GM10266 (cell line): ENCODE data around the gene WBP11.
"Not testable (repeated sequence)": the region's sequence is repeated elsewhere in the genome, so short reads cannot be mapped to it uniquely, and the experiment has no call there.

Source experiments
- DNase-seq: peaks from one replicate; pipeline ENCODE4 v3.0.0; 2012; ENCODE audit errors: extremely low spot score
- TF ChIP-seq, protein P1 (sequence below): IDR thresholded peaks from 2 replicates; pipeline ENCODE4 v1.5.1; 2012; ENCODE audit warnings: mild to moderate bottlenecking, low read depth; ENCODE audit not compliant: control insufficient read depth, insufficient read depth; ENCODE audit errors: missing control alignments

WBP11 gene

DNA sequence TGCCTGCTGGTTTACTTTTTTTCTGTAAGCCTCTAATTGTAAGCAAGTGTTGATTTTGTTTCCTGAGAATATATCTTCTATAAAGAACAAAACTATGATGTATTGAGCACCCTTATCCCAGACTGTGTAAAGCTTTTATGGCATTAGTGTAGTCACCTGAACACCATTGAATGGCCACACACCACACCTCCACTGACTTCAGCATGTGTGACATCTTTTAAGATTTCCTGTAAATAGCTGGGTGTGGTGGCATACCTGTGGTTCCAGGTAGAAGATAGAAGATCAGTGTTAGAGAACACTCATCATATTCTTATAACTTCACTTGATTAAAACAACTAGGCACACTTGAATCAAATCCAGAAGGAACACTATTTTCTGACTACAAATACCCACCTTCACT is 51.3 kb downstream of the WBP11 start:
- TF ChIP-seq, protein P1, sequence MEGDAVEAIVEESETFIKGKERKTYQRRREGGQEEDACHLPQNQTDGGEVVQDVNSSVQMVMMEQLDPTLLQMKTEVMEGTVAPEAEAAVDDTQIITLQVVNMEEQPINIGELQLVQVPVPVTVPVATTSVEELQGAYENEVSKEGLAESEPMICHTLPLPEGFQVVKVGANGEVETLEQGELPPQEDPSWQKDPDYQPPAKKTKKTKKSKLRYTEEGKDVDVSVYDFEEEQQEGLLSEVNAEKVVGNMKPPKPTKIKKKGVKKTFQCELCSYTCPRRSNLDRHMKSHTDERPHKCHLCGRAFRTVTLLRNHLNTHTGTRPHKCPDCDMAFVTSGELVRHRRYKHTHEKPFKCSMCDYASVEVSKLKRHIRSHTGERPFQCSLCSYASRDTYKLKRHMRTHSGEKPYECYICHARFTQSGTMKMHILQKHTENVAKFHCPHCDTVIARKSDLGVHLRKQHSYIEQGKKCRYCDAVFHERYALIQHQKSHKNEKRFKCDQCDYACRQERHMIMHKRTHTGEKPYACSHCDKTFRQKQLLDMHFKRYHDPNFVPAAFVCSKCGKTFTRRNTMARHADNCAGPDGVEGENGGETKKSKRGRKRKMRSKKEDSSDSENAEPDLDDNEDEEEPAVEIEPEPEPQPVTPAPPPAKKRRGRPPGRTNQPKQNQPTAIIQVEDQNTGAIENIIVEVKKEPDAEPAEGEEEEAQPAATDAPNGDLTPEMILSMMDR, result no peak
- DNase-seq, result no peak

DNA sequence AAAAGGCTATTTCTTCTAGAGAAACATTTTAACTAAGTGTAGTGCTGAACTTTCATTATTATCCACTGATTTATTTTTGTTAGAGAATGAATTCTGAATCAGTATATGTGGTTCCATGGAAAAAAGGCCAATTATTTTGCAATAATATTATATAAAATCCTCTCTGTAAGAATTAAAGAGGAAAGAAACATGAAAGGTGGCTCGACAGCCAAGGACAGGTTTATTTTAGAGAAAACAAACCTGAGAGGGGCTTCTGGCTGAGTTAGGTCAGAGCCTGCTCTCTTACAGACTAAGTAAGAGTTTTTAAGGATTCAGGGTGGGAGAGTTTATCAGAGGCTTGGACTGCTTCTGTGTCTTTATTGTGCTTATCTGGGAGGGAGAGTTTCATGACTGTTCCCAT is 60.2 kb downstream of the WBP11 start:
- DNase-seq, result no peak
- TF ChIP-seq, protein P1, result no peak

DNA sequence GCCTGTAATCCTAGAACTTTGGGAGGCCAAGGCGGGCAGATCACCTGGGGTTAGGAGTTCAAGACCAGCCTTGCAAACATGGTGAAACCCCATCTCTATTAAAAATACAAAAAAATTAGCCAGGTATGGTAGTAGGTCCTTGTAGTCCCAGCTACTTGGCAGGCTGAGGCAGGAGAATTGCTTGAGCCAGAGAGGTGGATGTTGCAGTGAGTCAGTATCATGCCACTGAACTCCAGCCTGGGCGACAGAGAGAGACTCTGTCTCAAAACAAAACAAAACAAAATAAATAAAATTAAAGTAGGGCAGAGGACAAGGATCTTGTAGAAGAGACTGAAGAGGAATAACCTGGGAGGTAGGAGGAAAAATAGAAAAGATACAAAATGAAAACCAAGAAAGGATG is 61.3 kb downstream of the WBP11 start:
- DNase-seq, result no peak
- TF ChIP-seq, protein P1, result no peak

DNA sequence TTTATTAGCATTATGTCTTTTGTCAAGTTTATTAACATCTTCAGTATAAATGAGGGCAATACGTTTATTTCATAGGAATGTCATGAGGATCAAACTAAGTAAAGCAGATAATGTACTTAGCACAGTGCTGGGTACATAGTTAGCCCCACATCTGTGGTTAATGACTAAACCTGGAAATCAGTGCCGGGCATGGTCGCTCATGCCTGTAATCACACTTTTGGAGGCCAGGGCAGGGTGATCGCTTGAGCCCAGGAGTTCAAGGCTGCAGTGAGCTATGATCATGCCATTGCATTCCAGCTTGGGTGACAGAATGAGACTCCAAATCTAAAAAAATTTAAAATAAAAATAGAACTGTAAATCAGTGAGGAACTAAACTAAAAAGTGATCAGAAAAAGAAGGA is 62.1 kb downstream of the WBP11 start:
- TF ChIP-seq, protein P1, result no peak
- no peak for DNase-seq

DNA sequence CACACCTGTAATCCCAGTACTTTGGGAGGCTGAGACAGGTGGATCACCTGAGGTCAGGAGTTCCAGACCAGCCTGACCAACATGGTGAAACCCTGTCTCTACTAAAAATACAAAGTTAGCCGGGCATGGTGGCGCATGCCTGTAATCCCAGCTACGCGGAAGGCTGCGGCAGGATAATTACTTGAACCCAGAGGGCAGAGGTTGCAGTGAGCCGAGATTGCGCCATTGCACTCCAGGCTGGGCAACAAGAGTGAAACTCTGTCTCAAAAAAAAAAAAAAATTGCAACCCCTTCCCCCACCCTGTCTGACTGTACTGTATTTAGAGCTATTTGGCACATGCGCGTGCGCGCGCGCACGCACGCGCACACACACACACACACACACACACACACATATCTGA is 66.8 kb downstream of the WBP11 start:
- not testable (repeated sequence) for DNase-seq
